Measurements from ENCODE around the gene PPP1R13B.

Gene PPP1R13B

GRCh38 chr14:103685276-103686211, 161.8 kb downstream of the PPP1R13B start:
- no peak for DNase-seq (ENCODE audit: low spot score)

- no peak for DNase-seq (ENCODE audit: low spot score)
These were observed 162.5 kb downstream of the PPP1R13B start for GRCh38 chr14:103684871-103685270.

GRCh38 chr14:103684471-103684870, 162.9 kb downstream of the PPP1R13B start:
- no peak for DNase-seq (ENCODE audit: low spot score)
